Smooth muscle cell of the coronary artery (primary cell): ENCODE measurements around the gene MAPK12. TPM values are rescaled to one million over a fixed set of nuclear protein-coding genes. Genes with fewer than 3 reads are reported as not detected.

ENCODE experiments used
- total RNA-seq: library from RNA; depleted of rRNA; stranded (reverse); fragments of >200 nt; gene quantifications from 2 replicates; pipeline ENCODE4 v1.2.3, GENCODE V29; 2014; ENCODE audit warnings: low replicate concordance

The MAPK12 gene
- total RNA-seq, result 20.9 and 39.5 TPM in 2 replicates

GRCh38 chr22:50261615-50262459, at the start of gene MAPK12:
Gene MAPK12 (minus strand): TSS chr22:50261683. CDS start chr22:50261509, 174 bp downstream.

GRCh38 chr22:50306753-50307749, 45.6 kb upstream of the MAPK12 start, which contains the start of gene PLXNB2:
Gene PLXNB2 (minus strand): TSS chr22:50307646. CDS start chr22:50290584, 17,062 bp downstream.

DNA sequence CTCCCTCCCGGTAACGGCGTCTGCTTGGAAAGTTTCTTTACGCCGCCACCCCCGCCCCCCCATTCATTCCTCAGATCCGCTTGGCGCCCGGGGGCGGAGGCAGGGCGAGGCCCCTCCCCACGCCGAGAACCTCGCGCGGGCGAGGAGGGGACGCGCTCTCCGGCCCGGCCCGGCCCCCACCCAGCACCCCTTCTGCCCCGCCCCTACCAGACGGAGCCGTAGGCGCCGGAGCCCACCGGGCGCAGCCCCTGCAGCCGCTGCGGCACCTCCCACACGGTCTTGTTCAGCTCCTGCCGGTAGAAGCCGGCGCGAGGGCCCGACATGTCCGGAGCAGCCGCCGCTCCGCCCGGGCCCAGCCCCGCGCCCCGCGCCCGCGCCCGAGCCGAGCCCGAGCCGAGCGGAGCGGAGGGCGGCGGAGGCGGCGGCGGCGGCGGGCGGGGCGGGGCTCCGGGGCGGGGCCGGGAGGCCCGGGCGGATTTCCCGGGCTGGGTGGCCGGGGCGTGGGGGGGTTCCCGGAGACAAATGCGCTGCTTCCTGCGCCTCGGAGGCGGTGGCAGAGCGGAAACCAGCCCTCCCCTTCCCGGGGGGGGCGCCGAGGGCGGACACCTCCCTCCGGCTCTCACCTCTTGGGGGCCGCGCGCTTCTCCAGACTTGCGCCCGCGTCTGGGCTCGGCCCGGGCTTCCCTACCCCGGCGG, 8.6 kb upstream of the MAPK12 start, which contains the start of gene MAPK11:
Gene MAPK11, minus strand, starts transcription at position 411 of the 696 bp plus-strand sequence. Its CDS starts 88 bp downstream, at position 323.

DNA sequence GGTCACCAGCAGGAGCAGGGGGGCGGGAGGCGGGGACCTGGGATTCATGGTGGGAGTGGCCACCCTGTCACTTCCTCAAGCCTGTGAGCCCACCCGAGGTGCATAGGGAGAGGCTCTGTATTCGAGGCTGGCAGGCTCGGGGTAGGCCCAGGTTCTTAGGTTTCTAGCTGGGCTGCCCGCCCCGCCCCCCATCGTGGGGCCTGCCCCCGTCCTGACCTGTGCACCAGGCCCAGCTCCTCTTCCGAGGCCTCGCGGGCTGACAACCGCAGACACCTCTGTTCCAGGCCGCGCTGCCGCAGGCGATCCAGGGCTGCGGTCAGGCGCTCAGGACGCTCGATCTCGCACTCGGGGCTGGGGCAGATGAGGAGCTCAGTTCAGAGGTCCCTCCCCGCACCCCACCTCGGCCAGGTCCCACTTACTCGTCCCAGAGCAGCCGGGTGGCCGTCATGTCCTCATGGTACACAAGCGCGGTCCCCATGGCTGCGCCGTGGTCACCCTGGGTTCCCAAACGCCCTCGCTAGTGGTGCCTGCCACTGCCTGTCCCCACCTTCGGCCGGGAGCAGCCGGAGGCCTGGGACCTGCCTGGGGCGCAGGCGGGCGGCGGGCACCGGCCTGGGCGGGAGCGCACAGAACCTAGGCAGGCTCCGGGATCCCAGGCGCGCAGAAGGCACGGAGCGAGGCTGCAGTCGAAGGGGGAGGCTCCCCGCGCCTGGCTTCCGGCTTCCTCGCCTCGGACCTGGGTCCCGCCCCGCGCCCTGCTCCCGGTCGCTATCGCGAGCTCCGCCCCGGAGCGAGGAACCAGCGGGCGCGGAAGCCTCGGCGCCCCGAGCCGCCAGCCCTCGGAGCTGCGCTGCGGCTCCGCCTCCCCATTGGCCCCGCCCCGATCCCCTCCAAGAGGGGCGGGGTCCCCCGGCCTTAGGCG, 10.7 kb downstream of the MAPK12 start, which contains the start of gene HDAC10:
Gene HDAC10, minus strand, starts transcription at position 711 of the 922 bp plus-strand sequence. Its CDS starts 233 bp downstream, at position 478.

DNA sequence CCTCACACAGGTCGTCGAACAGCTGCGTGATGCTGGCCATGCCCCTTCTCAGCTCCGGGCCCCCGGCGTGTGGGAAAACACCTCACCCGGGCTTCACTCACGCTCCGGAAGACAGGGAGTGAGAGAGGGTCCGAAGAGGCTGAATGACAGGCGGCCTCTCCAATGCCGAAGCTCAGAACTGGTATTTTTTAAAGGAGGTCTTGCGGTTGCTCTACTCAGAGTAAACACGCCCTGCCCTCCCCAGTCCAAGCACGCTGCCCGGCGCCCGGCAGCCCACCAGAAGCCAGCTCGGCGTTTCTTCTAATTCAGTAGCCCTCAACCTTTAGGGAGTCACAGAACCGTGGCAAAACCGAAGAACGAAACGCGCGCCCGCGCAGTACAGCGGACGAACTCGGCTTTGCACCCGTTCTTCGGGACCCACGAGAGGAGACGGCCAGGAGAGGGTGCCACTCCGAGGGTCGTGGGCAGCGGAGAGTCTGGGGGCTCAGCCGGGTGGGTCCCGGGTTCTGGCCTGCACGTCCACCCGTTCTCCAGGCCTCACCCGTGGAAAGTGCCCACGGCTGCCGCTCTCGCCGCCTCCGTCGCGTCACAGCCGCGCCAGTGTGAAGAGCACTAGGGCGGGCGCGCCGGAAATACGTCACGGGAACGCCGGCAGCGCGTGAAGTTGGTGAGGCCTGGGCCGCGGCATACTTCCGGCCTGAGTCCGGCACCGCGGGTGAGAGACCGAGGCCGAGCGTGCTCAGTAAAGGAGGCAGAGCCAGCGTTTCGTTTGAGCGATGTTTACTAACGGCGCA, 16.9 kb downstream of the MAPK12 start, which contains the start of gene TUBGCP6:
Gene TUBGCP6, minus strand, starts transcription at position 604 of the 794 bp plus-strand sequence. Its CDS starts 564 bp downstream, at position 40.

Other genes with a start within 250 kb of the MAPK12 start
- not detected in 2 replicates for gene IL17REL, start 248.9 kb downstream of the MAPK12 start, total RNA-seq
- gene TTLL8, start 203.4 kb downstream of the MAPK12 start, total RNA-seq, result not detected in 2 replicates
- gene MLC1, start 176.3 kb downstream of the MAPK12 start, total RNA-seq, result under 0.01 and 1.9 TPM in 2 replicates
- gene MOV10L1, start 171.7 kb downstream of the MAPK12 start, total RNA-seq, result 0.23 and 16.9 TPM in 2 replicates
- gene PANX2, start 91.0 kb downstream of the MAPK12 start, total RNA-seq, result 0.35 and 0.98 TPM in 2 replicates
- gene TRABD, start 75.8 kb downstream of the MAPK12 start, total RNA-seq, result 20.2 and 25.0 TPM in 2 replicates
- 20.4 and 24.7 TPM in 2 replicates for gene SELENOO, start 60.7 kb downstream of the MAPK12 start, total RNA-seq
- 18.7 and 34.5 TPM in 2 replicates for gene TUBGCP6, start 16.7 kb downstream of the MAPK12 start, total RNA-seq
- gene HDAC10, start 10.4 kb downstream of the MAPK12 start, total RNA-seq, result 11.8 and 30.0 TPM in 2 replicates
- 4.1 and 4.3 TPM in 2 replicates for gene MAPK11, start 8.7 kb upstream of the MAPK12 start, total RNA-seq
- gene PLXNB2, start 46.0 kb upstream of the MAPK12 start, total RNA-seq, result 133 and 226 TPM in 2 replicates
- 1.1 and 1.3 TPM in 2 replicates for gene DENND6B, start 65.3 kb upstream of the MAPK12 start, total RNA-seq
- gene PPP6R2, start 81.6 kb upstream of the MAPK12 start, total RNA-seq, result 42.1 and 74.9 TPM in 2 replicates
- 50.8 and 109 TPM in 2 replicates for gene SBF1, start 213.4 kb upstream of the MAPK12 start, total RNA-seq
- gene ADM2, start 219.9 kb upstream of the MAPK12 start, total RNA-seq, result 1.2 and 1.6 TPM in 2 replicates
- gene MIOX, start 225.2 kb upstream of the MAPK12 start, total RNA-seq, result not detected in 2 replicates
- 17.3 and 23.0 TPM in 2 replicates for gene LMF2, start 246.0 kb upstream of the MAPK12 start, total RNA-seq
- 14.6 and 24.6 TPM in 2 replicates for gene NCAPH2, start 246.5 kb upstream of the MAPK12 start, total RNA-seq